ENCODE data around the gene IMMP2L.
"Not testable (repeated sequence)": the region's sequence is repeated elsewhere in the genome, so short reads cannot be mapped to it uniquely, and the experiment has no call there.

IMMP2L gene

DNA sequence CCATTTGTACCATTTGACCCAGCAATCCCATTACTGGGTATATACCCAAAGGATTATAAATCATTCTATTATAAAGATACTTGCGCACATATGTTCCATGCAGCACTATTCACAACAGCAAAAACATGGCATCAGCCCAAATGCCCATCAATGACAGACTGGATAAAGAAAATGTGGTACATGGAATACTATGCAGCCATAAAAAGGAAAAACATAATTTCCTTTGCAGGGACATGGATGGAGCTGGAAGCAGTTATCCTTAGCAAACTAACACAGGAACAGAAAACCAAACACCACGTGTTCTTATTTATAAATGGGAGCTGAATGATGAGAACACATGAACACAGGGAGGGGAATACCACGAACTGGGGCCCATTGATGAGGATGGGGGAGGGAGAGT, 310.9 kb downstream of the IMMP2L start:
- not testable (repeated sequence) for DNase-seq

DNA sequence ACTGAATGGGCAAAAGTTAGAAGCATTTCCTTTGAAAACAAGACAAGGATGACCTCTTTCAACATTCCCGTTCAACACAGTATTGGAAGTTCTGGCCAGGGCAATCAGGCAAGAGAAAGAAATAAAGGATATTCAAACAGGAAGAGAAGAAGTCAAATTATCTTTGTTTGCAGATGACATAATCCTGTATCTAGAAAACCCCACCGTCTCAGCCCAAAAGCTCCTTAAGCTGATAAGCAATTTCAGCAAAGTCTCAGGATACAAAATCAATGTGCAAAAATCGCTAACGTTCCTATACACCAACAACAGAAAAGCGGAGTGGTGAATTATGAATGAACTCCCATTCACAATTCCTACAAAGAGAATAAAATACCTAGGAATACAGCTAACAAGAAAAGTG, 312.5 kb downstream of the IMMP2L start:
- DNase-seq = not testable (repeated sequence)

GRCh38 chr7:111242141-111242755, 320.0 kb downstream of the IMMP2L start:
- DNase-seq = no peak

GRCh38 chr7:111240371-111240770, 321.9 kb downstream of the IMMP2L start:
- no peak for DNase-seq

DNA sequence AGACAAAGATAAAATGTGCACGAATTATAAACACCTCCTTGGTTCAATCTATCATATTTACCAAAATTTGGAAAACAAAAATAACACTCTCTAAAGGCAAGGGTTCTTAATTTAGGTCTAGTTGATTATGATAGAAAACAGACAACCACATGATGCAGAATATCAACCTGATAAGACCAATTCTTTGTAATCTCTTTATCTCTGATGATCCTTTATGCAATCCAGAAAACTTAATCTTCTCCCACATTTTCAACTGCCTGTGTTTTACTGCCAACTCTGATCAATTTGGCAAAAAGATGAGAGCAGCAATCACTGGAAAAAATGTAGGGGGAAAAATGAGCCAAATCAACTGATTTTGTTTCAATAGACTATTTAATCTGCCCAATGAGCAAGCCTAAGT, 322.9 kb downstream of the IMMP2L start:
- DNase-seq = no peak

GRCh38 chr7:111238886-111239285, 323.4 kb downstream of the IMMP2L start:
- no peak for DNase-seq

GRCh38 chr7:111235709-111236108, 326.6 kb downstream of the IMMP2L start:
- DNase-seq = no peak

GRCh38 chr7:111232249-111233084, 329.8 kb downstream of the IMMP2L start:
- no peak for DNase-seq

GRCh38 chr7:111229916-111230315, 332.4 kb downstream of the IMMP2L start:
- no peak for DNase-seq

DNA sequence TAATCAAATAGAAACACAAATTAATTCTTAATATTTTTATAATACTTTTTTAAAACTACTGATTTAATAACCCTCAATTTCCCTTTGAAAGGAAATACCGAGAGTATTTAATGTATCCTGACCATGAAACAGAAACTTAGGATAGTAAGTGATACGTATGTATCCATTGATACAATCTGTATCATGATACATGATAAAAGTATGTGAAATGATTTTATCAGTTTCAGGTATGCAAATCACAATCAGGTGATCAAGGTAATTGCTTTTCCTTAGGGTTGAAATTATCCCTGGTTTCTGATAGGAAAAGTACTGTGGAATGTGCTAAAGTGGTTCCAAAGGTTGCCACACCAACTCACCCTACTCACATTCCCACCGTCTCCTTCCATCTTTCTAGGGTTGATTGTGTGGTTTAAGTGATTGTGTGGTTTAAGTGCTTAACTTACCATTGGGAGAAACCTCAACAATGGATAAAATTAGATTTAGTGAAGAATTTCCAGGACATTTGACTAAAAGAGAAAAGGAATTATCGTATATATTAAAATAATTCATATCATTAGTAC, 333.0 kb downstream of the IMMP2L start:
- no peak for DNase-seq

DNA sequence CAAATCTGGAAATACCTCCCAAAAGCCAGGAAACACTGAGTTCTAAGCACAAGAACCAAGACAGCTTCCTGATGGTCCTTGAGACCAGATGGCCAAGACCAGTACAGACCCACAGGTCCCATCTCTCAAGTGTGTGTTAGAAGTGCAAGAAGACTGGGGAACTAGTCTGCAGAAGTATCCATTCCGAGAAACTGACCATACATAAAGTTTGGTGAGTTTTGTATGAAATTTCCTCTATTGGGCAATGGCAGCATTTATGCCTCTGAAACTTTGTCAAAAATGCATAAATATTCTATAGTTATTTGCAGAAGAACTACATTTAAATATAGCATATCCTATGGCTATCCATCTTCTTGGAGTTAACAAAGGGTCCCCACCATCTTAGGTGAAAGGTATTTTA, 333.9 kb downstream of the IMMP2L start:
- DNase-seq = no peak

- no peak for DNase-seq
Observed at GRCh38 chr7:111226800-111227199, 335.5 kb downstream of the IMMP2L start.

DNA sequence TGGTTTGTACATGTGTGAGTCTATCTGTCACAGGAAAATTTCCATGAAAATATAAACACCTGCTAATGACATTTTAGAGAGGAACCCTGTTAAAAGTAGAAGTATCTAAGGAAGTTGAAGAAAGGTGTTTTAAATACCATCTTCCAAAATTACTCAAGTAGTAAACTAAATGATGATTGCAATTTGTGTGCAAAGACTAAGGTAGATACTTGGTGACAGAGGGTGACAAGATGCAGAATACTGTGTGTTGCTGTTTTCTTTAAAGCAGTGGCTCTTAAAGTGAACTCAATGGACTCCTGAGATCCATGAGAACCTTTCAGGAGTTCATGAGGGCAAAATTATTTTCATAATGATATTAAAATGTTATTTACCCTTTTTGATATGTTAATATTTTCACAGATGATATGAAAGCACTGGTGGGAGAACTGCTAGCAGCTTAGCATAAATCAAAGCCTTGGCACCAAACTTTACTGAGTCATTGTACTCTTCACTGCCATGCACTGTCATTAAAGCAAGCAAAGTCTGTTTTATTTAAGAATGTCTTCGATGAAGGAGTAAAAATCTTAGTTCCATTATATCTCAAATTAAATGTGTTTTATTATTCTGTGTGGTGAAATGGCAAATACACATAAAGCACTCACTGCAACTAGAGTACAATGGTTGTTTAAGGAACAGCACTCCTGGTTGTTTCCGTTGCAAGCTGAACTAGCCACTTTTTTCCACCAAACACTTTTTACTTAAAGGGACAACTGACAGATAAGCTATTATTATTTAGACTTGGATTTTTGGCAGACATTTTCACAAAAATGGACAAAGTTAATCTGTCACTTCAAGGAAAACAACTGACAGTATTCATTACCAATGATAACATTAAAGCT, 337.7 kb downstream of the IMMP2L start:
- no peak for DNase-seq

DNA sequence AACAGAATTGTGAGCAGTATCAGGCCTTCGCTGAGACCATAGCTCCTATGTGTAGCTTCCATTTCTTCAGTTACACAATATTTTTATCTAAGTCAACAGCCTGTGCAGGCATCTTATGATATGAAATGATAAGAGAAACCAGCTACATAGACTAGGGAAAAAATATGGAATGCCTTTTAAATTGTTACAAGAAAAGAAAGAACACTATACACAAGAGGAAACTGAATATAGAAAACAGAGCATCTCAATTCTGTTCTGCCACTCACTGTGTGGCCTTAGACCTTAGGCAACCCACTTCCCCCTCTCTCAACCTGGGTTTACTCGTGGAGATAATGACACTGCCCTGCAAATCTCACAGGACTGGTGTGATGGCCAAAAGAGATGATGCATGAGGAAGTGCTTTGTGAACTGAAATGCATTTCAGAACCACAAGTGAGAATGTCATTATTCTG, 338.5 kb downstream of the IMMP2L start:
- no peak for DNase-seq

DNA sequence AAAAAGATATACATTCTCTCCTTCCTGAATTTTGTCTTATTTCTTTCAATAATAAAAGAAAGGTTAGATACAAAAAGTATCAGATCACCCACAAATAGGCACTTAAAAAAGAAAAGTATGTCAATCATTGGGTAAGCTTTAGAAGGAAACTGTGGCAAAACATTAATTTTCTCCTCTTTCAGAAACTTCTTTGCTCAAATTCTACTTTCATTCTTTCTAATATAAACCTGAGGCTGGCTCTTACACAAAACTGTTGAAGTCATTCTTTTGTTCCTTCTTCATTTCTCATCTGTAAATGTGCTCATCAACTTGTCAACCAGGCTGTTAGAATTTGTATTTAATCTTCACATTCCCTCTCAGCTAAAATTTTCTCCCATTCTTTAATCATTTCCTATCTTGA, 346.7 kb downstream of the IMMP2L start:
- no peak for DNase-seq

GRCh38 chr7:111212857-111213523, 349.3 kb downstream of the IMMP2L start:
- DNase-seq = no peak

DNA sequence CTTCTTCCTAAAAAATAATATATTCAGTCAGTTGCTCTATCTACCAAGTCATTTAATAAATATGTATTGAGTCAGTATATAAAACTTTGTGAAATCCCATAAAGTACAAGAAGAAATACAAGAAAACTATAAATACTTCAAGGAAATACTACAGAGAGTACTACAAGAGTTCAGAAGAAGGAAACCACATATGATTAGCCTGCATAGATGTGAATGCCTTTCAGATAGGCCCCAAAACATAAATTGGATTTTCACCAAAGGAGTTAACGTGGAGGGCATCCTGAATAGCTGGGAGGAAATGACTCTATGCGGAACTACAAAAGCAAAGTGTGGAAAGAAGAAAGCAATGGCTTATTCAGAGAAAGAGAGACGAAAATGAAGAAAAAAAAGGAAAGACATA, 351.3 kb downstream of the IMMP2L start:
- DNase-seq = no peak

DNA sequence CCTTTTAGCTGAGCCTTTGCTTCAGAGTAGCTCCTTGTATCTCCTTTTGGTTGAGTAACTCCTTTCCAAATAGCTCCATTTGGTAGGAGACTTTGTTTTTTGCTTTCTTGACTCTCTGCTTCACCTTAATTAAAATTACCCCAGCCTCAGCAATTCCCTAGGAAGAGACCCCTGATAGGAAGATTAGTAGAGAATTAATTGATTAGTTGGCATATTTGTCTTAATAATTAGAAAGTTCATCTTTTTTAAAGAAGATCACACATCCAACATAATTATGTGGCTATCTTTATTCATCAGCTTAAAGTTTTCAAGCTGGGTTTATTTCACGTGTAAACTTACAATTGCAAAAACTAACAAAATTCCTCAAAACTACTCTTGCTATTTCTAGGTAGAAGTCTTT, 352.2 kb downstream of the IMMP2L start:
- DNase-seq = no peak

DNA sequence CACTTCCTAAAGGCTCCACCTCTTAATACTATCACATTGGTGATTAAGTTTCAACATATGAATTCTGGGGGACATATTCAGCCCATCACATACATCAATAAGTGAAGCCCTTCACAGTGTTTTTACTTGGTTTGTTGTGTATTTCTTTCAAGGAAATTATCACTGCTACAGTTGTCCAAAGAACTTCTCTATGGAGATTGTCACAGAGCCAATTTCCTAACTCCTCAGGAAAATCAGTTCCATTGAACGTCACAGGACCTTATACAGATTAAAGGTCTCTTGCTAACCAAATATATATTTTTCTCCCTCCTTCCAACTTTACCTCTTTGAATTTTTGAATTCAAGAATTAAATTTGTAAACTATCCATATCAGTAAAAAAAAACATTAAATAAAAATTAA, 357.0 kb downstream of the IMMP2L start:
- DNase-seq = no peak

- DNase-seq = no peak
Observed at GRCh38 chr7:111202321-111202720, 360.0 kb downstream of the IMMP2L start.

DNA sequence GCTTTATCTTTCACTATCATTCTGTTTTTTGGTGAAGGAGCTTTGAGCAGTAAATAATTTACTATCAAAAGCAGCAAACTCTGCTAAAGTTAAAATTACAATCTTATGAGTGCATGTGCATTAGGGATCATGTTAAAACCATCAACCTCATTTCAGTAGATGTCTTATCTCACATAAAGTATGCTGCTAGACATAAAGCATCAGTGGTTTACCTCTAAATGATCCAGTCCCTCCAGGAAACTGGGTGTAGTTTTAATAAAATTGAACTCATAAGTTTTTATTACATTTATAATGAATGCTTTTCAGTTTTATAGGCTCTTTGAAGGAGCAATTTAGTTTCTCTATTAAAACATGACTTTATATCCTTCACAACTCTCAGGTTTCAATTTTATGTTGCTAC, 362.6 kb downstream of the IMMP2L start:
- DNase-seq = no peak

GRCh38 chr7:111198255-111198654, 364.0 kb downstream of the IMMP2L start:
- no peak for DNase-seq

DNA sequence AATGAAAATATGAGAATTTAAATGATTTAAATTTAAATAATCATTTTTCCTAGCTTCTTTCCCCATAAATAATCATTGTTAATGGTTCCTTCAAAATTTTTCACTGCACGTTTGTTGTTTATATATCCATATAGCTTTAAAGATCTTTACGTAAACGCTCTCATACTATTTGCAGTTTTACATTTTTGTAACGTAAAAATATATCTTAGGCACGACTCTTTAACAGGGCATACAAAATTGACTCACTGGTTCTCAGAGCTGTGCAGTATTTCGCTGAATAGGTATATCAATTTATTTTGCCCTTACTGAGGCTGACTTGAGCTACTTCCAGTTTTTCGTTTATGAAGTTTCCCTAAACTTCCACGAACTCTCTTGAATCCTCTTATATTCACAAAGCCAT, 365.6 kb downstream of the IMMP2L start:
- no peak for DNase-seq

Data from activated effector memory CD4-positive, alpha-beta T cell treated with anti-CD3 and anti-CD28 coated beads, Interleukin-2, amount 50 U/mL, for 16 hours (primary cell).